Islet of Langerhans (tissue), 1 donor: ENCODE data around the gene DOCK4.

Experiments used
- FAIRE-seq: peaks from one replicate; lab custom pipeline; 2011; peaks lifted over from hg19 to GRCh38; lab: Jason Lieb, UNC

Gene DOCK4

DNA sequence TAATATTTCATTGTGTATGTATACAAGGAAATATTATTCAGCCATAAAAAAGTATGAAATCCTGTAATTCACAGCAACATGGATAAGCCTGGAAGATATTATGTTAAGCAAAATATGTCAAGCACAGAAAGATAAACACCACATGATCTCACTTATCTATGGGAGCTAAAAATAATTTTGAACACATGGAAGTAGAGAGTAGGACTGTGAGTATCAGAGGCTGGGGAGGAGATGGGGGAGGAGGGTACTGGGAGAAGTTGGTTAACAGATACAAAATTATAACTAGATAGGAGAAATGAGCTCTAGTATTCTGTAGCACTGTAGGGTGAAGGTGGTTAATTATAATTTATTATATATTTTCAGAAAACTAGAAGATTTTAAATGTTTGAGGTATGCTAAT, 132.7 kb downstream of the DOCK4 start:
- FAIRE-seq, result no peak

DNA sequence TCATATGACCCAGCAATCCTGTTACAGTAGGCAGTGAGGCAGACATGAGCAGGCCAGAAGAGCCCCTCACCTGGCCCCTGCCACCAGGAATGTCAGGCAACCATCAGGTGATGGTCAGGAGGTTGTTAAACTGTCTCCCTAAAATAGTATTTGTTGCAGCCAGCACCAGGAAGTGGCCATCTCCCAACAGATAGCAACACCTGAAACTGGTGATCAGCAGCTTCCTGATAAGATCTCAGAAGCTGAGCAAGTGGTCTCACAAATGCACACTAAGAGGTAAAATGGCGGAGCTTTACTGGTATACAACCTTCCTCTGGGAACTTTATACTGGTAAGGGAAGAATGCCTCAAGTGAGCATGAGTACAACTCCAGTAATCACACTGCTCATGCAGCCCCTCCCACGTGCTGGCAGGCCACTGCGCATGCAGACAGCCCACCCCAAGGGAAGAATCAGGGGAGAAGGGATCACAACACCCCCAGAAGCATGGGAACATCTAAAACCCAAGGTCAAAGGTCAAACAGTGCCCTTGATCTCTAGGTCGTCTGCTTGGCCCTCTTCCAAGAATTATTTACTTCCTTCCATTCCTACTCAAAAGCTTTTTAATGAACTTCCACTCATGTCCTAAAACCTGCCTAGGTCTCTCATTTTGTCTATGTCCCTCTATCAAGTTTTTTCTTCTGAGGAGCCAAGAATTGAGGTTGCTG, 133.5 kb downstream of the DOCK4 start:
- no peak for FAIRE-seq

DNA sequence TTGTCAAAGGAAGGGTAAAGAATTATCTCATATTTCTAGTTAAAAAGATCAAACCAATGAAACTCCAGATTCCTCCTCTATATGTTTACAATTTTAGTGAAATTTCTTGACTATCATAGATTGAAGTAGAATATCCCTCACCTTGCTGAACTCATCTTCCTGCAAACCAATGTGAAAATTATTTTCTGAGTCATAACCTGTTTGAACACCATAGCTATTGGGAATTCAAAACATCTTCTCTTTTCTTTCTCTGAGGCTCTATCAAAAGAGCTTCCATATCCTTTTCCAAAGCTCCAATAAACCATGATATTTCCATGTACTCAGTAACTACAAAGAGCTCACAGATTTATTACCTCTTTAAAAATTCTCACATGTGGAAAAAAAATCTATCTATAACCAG, 134.3 kb downstream of the DOCK4 start:
- FAIRE-seq, result no peak

DNA sequence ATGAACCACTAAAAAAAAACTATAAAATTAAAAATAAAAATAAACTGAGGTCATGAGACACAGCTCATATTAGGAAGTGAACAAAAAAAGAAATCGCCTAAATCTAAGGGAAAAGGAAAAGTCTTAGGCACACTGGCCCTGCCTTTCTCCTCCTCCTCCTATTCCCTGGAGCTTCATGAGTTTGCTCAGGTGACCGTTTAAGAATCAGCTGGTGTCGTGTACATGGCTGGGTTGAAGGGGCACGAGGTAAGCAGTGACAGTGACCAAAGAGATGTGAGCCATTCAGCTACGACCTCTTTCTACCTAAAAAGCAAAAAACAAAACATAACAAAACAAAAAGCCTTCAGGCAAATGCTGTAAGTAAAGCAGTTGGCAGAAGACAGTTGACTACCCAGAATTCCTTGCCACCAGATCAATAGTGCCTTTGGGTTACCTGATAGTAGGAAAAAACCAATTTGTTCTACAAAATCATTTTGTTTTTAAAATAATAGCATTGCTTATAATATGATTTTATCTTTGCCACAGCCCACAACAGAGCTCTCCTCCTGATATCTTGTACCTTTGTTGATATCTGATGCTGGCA, 135.4 kb downstream of the DOCK4 start:
- no peak for FAIRE-seq

DNA sequence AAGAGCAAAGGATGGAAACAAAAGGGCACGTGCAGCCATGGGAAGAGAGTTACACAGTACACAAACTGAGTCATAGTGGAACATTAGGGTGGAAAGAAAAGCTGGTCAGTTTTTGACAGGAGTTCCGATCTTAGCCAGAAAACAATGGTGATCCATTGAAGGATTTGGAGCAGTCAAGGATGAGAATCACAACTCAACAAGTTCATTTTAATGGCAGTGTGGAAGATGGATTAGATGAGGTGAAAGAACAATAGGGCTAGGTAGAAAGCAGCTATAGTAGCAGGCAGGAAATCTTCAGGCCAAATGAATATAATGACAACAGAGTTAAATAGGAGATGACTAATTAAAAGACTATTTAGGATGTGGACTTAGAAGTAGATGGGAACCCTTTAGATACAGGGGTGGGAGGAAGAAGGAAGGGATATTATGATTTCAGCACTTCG, 136.3 kb downstream of the DOCK4 start:
- FAIRE-seq, result no peak

DNA sequence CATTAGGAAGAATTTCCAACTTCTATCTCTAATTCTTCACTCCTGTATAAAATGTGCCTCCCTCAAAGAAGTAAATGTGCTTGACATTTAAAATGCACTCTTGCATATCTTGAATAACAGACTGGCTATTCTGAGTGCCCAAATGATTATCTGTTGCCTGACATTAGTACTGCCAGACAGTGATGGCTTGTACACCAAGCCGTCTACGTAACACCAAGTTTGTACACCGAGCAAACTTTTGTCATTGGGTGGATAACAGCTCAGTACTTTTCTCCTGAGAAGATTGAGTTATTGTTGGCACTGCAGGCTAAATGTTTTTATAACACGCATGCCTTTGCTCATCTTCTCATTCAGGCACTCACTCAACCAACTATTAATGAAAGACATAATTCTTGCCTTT, 137.2 kb downstream of the DOCK4 start:
- no peak for FAIRE-seq

DNA sequence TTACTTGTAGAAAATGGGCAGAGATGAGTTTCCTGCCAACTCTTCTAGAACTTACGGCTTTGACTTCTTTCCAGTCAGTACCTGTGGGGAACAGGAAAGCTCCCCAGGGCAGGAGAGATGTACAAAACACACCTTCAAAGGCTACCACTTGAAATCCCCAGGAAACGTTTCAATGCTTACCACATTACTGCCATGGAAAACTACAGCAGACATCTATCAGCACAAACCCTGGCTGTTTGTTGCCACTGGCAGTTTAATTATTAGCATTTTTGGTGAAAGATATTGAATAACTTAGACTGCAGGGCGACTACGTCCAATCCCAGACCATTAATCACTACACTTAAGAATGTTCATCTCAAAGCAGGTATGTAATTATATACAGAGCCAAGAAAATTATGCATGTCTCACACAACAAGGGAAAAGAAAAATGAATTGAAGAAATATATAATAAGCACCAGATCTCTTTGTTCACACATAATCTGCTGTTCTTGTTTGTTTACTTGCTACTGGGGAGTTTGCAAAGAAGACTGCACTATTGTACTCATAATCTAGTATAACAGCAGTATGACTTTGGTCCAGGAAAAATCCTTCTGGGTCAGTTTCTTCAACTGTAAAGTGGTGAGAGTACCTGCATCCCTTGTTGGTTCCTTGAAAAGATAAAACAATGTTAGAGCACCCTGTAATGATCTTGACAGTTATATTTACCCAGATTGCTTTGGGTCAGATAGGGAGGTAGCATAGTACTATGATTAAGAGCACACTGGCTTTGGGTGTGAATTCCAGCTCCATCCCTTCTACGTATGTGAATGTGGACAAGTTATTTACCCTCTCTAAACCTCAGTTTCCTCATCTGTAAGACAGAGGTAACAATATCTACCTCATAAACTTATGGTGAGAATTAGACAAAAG, 138.3 kb downstream of the DOCK4 start:
- FAIRE-seq, result no peak

DNA sequence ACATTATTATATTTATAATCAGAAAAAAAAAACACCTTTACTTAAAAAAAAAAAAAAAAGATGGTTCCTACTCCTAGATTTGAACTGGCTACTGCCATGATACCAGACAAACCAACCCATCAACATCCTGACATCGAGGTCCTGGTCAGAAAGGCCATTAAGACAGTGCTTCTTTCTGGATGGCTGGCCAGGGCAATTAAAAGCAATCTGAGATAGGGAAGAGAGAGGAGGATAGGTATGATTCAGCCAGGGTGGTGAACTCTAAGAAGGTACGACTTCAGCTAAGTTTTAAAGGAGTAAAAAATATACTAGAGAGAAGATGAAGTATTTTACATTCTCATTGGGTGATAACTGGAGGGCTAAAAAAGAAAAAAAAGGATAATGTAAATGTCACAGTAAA, 139.0 kb downstream of the DOCK4 start:
- no peak for FAIRE-seq

DNA sequence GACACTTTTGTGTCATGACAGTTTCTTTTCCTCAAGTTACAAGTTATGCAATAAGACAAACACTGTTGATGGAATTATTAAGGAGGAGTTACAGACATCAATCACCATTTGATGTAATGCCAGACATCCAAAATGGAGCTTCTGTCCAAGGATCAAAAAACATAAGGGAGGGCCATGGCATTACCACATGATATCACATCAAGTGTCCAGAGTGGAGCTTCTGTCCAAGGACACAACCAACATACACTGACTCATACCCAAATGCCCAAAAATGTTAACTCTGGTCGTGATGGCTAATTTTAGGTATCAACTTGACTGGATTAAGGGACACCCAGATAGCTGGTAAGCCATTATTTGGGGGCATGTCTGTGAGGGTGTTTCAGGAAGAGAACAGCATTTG, 140.4 kb downstream of the DOCK4 start:
- no peak for FAIRE-seq

DNA sequence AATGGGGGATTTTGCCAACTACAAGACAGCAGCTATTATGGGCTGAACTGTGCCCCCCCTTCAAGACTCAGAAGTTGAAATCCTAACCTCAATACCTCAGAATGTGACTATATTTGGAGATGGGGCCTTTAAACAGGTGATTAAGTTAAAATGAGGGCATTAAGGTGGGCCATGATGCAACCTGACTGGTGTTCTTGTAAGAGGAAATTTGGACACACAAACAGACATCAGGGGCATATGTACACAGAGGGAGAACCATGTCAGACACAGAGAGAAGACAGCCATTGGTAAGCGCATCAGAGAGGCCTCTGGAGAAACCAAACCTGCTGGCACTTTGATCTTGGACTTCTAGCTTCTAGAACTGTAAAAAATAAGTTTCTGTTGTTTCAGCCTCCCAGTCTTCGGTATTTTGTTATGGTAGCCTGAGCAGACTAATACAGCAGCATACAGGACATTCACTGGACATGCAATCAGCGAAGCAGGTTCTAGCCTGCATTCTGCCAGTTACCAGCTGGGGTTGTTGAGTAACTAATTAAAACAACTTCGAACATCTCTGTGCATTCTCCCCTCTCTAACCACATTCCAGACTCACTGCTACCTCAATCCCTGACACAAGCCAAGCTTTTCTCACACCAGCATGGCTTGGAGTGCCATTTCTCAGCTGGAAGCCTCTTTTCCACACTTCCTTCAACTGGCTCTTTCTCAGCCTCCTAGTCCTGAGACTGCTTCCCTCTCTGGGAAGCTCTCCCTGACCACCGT, 141.4 kb downstream of the DOCK4 start:
- no peak for FAIRE-seq

DNA sequence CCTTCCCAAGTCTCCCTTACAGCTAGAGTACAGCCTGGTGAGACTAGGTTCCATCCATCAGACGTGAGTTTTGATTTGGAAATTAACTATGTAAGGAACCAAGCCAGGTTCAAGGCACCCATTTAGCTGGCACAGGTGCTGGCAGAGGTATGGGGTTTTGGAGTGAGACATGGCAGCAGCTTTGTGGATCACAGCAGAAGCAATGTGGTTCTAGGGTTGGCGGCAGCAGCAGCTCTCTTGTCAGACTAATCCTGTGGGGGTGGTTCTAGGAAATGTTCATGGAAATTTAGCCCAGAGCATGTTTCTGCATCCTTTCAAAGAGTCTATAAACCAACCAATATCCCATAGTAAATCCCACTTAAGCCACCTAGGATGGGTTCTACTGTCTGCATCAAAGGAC, 142.2 kb downstream of the DOCK4 start:
- no peak for FAIRE-seq

DNA sequence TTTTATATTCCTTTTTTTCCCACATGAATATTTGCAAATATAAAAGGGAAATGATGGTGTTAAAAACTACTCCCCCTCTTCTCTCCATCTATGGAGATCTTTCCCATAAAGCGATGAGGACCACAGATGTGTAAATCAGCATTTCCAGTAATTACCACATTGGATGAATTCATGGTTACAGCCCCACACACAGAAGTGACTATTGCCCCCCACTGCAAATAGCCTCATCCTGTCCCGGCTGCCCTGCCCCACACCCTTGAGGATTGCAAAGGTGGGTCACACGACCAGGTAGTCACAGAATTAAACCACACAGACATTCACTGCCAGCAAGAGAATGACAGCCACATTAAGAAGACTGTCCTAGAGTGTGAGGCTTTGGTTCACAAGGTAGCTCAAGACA, 145.1 kb downstream of the DOCK4 start:
- no peak for FAIRE-seq

DNA sequence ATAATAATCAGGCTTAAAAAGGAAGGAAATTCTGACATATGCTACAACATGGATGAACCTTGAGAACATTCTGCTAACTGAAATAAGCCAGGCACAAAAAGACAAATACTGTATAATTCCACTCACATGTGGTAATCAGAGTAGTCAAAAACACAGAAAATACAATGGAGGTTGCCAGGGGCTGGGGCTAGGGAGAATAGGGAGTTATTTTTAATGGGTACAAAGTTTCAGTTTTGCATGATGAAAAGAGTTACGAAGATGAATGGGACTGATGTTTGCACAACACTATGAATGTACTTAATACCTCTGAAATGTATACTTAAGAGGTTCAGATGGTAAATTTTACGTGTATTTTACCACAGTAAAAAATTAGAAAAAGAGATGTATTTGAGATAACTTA, 145.6 kb downstream of the DOCK4 start:
- no peak for FAIRE-seq

DNA sequence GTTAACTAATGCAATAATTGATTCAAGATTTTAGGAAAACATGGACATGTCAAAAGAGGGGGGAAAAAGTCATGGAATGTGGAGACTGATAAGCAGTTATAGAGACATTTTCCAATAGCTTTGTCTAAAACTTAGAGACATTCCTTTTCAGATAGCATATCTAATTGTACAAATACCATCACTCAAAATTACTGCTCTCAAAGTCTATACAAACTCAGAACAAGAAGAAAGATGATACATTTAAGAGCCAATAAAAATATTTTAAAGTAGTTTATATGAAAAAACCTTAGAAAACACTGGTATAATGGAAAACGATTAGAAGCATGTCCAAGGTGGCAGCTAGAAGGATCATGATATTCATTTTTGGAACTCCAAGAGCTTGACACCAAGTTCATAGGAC, 146.5 kb downstream of the DOCK4 start:
- FAIRE-seq, result no peak

DNA sequence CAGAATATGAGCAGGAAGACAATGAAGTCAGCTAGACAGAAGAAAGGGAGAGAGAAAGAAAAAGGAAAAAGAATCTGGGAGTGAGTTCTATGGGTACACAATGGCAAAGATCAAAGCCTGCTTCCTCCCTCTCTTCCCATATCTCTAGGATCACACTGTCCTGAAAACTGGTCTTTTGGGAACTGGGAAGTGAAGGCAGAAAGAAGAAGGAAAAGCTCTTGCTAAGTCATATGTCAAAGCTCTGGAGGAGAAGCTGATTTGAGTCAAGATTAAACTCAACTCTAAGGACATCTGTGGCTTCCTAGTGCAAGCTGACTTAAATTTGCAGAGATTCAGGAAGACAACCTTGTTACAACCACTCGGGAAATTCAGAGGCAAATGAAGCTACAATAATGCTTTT, 147.5 kb downstream of the DOCK4 start:
- FAIRE-seq, result no peak

DNA sequence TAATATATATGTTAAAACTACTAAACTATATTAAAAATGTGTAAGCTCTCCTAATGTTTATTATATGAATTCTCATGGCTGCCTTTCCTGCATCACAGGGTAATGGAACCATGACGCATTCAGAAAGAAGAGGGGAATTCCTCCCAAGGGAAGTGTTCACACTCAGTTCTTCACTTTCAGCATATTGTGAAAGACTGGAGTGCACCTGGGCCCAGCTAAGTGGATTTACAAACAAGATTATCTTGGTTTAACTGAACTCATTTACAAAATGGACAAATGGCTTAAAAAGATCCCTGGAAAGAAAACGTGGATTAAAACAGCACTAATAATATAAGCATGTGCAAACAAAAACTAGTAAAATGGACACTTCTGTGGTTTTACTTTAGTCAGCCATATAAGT, 149.8 kb downstream of the DOCK4 start:
- FAIRE-seq, result peak; percentile 75

DNA sequence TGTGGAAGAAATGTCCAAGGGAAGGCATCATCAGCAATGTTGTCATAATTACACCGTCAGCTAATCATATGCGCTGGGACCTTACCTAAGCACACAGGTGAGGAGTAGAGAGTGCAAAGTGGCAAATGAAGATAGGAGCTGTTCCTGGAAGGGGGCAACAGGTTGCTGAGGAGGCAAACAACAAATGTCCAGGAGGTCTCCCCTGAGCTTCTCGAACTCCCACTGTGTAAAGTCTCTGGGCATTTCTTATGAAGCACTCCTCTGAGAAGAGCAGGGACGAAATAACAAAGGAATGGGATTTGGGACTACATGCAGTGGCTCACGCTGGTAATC, 152.5 kb downstream of the DOCK4 start:
- no peak for FAIRE-seq

DNA sequence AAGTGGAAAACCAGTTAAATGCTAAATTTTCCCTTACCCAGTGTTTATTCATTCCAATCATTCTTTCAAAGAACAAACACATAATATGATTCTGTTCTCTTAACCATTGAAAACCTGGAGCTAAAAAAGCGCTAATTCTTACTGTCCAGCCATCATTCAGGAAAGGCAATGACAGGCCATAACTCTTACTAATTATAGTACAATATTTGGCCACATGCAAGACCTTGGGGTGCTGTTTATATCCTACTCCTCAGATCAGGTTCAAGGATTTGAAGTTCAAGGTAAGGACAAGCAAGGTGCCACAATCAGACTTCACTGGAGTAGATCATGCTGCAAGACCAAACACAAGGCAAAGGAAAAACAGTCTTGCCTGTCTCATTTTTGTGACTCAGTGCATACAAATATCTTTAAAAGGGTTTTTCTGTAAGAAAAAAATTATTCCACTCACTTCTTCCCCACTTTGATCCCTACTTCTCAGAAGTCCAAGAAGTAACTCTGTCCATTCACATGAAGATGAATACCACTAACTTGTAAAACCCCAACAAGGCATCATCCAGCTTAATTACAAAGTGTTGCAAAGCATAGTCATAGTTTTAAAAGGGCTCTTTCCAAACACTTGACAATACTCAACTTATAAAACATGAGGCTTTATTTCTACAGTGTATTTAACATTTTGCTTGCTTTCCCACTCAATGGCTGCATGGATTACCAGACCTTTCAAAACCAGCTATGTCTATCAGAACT, 153.0 kb downstream of the DOCK4 start:
- FAIRE-seq, result no peak

DNA sequence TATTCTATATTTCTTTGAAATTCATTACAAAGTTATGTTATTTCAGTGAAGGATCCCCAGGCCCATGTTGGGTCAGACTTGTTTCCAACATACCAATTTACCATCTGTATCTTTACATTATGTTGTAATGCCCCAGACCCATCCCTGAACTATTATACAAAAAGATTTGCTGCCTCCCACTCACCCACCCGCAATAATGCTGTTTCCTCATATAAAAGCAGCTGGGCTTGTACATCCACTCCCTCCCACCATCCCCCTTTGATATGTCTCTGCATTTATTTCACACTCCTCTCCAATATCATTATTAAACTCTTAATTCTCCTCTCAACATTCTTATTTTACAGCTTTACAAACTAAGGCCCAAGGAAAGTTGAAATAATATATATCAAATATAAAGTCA, 153.7 kb downstream of the DOCK4 start:
- no peak for FAIRE-seq

DNA sequence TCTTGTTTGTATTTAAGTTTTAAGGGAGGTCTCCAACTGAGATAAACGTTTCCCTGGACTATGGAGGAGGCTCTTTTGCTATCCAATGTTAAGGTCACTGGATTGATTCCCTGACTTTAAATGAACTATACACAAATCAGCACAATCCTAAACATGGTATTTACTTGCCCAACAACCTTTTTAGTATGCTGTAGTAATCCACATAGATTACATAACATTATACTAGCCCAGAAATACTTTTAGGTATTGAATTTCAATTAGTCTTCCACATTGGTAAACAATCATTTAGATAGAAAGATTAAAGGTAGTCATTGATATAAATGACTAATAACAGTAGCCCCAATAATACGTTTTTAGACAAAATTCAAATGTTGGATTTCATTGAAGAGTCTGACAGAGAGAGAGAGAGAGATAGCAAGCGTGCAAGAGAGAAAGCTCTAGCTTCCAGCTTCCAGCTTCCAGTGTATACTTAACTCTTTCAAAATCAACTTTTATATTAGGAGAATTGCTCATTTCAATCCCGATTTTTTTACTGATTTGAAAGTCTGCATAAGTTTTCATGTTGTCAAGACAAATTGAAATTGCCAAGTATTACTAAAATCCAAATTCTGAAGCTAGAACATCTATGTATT, 155.8 kb downstream of the DOCK4 start:
- FAIRE-seq, result no peak

DNA sequence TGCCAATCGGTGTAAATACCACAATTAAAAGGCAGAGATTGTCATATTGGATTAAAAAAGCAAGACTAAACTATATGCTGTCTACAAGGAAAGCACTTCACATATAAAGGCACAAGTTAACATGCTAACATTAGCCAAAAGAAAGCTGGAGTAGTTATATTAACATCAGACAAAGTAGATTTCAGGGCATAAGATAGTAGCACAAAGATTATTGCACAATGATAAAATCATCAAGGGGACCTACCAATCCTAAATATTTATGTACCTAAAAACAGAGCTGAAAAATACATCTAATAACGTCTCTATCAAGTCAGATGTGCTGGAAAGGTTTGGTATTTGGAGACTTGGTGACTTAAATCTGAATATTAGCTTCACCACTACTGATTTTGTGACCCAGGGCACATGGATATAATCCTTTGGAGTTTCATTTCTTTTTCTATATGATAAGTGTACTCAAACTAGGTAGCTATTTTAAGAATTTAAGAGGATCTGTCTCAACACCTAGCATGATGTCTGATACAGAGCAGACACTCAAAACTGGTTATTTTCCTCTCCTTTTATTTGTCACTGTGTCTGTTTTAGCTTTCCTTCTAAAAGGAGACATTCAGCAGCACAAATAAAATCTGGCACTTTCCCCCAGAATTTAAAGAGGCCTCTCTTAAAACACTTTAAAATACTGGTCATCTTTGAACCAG, 156.5 kb downstream of the DOCK4 start:
- no peak for FAIRE-seq
